Mesenchymal stem cell (in vitro differentiated cells and primary cell): ENCODE measurements around the gene HOXB13. TPM values are rescaled to one million over a fixed set of nuclear protein-coding genes. Genes with fewer than 3 reads are reported as not detected.
A peak's percentile ranks its signal among the peaks of the same experiment; 100 is the strongest.

Experiments
- DNase-seq: peaks from one replicate; pipeline ENCODE4 v3.0.0-alpha.2; 2013
- H2AFZ ChIP-seq: one replicate; pipeline ENCODE4 v1.6.1; 2013; ENCODE audit warnings: low read depth, mild to moderate bottlenecking, control low read depth, inconsistent platforms, low read length, moderate library complexity
- H2AK5ac ChIP-seq: 2 replicates; pipeline ENCODE4 v1.6.1; 2013; ENCODE audit warnings: low read length, moderate library complexity, mild to moderate bottlenecking, inconsistent platforms; ENCODE audit not compliant: severe bottlenecking
- H2BK120ac ChIP-seq: one replicate; pipeline ENCODE4 v1.6.1; 2013; ENCODE audit warnings: low read depth, mild to moderate bottlenecking, inconsistent platforms, low read length, moderate library complexity
- H2BK12ac ChIP-seq, 2 experiments: one replicate each; pipeline ENCODE4 v1.6.1; 2013; ENCODE audit warnings: inconsistent platforms in 2 of 2, low read length in 2 of 2, mild to moderate bottlenecking in 2 of 2, moderate library complexity in 2 of 2, control low read depth in 1 of 2
- H2BK15ac ChIP-seq: one replicate; pipeline ENCODE4 v1.6.1; 2013; ENCODE audit warnings: mild to moderate bottlenecking, low read depth, inconsistent platforms; ENCODE audit not compliant: poor library complexity, severe bottlenecking
- H2BK5ac ChIP-seq: 2 replicates; pipeline ENCODE4 v1.6.1; 2013; ENCODE audit warnings: low read depth, mild to moderate bottlenecking, low read length, control low read depth, inconsistent platforms; ENCODE audit not compliant: poor library complexity, severe bottlenecking
- H3K14ac ChIP-seq, 2 experiments: one replicate each; pipeline ENCODE4 v1.6.1; 2013; ENCODE audit warnings: inconsistent platforms in 2 of 2, low read length in 2 of 2, control low read depth in 1 of 2, mild to moderate bottlenecking in 1 of 2, moderate library complexity in 1 of 2
- H3K18ac ChIP-seq, 2 experiments: one replicate each; pipeline ENCODE4 v1.6.1; 2013; ENCODE audit warnings: inconsistent platforms in 2 of 2, low read length in 2 of 2, control low read depth in 1 of 2, low read depth in 1 of 2, mild to moderate bottlenecking in 1 of 2
- H3K23ac ChIP-seq, 2 experiments: one replicate each; pipeline ENCODE4 v1.6.1; 2013; ENCODE audit warnings: inconsistent platforms in 2 of 2, low read length in 2 of 2, mild to moderate bottlenecking in 2 of 2, moderate library complexity in 2 of 2, control low read depth in 1 of 2
- H3K27ac ChIP-seq: 2 replicates; pipeline ENCODE4 v1.5.1; 2013; ENCODE audit warnings: mild to moderate bottlenecking, moderate library complexity, low read length, control low read depth, inconsistent platforms; ENCODE audit not compliant: poor library complexity, severe bottlenecking
- H3K27me3 ChIP-seq, 2 experiments: 2 replicates each; pipeline versions ENCODE4 v1.6.1 to v1.7.0; 2013; ENCODE audit warnings: low read length in 2 of 2, mild to moderate bottlenecking in 2 of 2, moderate library complexity in 2 of 2, control low read depth in 1 of 2, inconsistent platforms in 1 of 2; ENCODE audit not compliant: control insufficient read depth in 1 of 2, insufficient read depth in 1 of 2
- H3K36me3 ChIP-seq, 2 experiments: 2 replicates each; pipeline versions ENCODE4 v1.6.1 to v1.7.0; 2013; ENCODE audit warnings: low read length in 2 of 2, control low read depth in 1 of 2, inconsistent platforms in 1 of 2, low read depth in 1 of 2, mild to moderate bottlenecking in 1 of 2; ENCODE audit not compliant: insufficient read depth in 2 of 2, control insufficient read depth in 1 of 2
- H3K4ac ChIP-seq, 2 experiments: one replicate each; pipeline ENCODE4 v1.6.1; 2013; ENCODE audit warnings: inconsistent platforms in 2 of 2, low read length in 2 of 2, mild to moderate bottlenecking in 2 of 2, moderate library complexity in 2 of 2, control low read depth in 1 of 2, low read depth in 1 of 2
- H3K4me1 ChIP-seq: 2 replicates; pipeline ENCODE4 v1.6.1; 2013; ENCODE audit warnings: low read depth, low read length, control low read depth; ENCODE audit not compliant: control insufficient read depth, insufficient read depth
- H3K4me2 ChIP-seq: 2 replicates; pipeline ENCODE4 v1.6.1; 2013; ENCODE audit warnings: low read length, mild to moderate bottlenecking, inconsistent platforms; ENCODE audit not compliant: poor library complexity, severe bottlenecking
- H3K4me3 ChIP-seq, 2 experiments: 2 replicates each; pipeline versions ENCODE4 v1.5.1 to v1.7.0; 2013; ENCODE audit warnings: low read length in 2 of 2, mild to moderate bottlenecking in 2 of 2, control low read depth in 1 of 2, low read depth in 1 of 2; ENCODE audit not compliant: insufficient read depth in 1 of 2
- H3K79me1 ChIP-seq: replicated peaks from 2 replicates; pipeline ENCODE4 v1.6.1; 2013; ENCODE audit warnings: mild to moderate bottlenecking, control low read depth, low read length, inconsistent platforms; ENCODE audit not compliant: poor library complexity, severe bottlenecking
- H3K9ac ChIP-seq: 2 replicates; pipeline ENCODE4 v1.7.0; 2013; ENCODE audit warnings: mild to moderate bottlenecking, low read length, moderate library complexity
- H3K9me3 ChIP-seq: 2 replicates; pipeline ENCODE4 v1.7.0; 2013; ENCODE audit warnings: mild to moderate bottlenecking, low read length; ENCODE audit not compliant: control insufficient read depth
- H4K8ac ChIP-seq: one replicate; pipeline ENCODE4 v1.6.1; 2013; ENCODE audit warnings: inconsistent platforms, mild to moderate bottlenecking, low read length, moderate library complexity
- H4K91ac ChIP-seq: one replicate; pipeline ENCODE4 v1.6.1; 2013; ENCODE audit warnings: mild to moderate bottlenecking, low read length, inconsistent platforms
- WGBS: methylation state at CpG from one replicate; pipeline ENCODE4 v1.1.7; 2013; ENCODE audit warnings: mixed read lengths; 5-methylcytosine and 5-hydroxymethylcytosine counted together
- polyA plus RNA-seq, 2 experiments: library from polyadenylated mRNA; stranded (reverse); fragments of 200-250 nt; gene quantifications; one replicate each; pipeline ENCODE4 v1.2.3, GENCODE V29; 2013

The HOXB13 gene
- 1.3 TPM for polyA plus RNA-seq (2013, experiment 1 of 2)
- polyA plus RNA-seq (2013, experiment 2 of 2) = 1.2 TPM

DNA sequence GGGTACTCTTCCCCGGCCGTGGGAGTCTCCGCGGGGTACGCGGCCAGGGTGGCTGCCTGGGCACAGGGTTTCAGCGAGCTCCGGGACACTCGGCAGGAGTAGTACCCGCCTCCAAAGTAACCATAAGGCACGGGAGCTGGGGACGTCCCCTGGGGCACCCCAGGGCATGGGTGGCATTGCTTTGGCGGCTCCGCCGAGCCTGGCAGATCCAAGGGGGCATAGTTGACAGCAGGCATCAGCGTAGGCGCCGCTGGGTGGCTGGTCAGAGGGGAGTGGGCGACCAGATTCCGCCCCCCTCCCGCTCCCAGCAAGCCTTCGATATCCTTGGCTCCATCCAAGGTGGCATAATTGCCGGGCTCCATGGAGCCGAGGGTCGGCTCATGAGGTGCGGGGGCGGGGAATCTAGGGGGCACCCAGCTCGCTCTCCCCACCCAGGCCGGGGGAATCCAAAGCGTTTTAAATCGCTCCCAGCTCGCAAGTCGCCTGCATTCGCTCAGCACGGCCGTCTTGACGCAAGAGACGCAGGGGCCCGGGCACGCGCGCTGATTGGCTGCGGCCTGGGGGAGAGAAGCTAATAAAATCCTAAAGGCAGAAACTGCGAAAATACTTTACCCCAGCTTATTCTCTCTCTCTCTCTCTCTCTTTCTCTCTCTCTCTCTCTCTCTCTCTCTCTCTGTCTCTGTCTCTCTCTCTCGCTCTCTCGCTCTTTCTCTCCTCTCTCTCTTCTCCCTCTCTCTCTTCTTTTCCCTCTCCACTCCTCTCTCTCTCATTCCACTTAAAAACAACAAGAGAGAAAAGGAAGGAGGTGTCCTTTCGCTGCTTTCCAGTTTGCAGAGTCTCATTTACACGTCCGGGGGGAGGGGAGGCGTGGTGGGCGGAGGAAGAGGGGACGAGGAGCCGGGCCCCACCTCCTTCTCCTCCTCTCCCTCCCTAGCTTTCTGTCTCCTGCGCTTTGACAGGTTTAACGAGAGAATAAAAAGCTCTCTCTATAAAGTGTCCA, at the start of gene HOXB13:
TSS of gene HOXB13 (minus strand) at position 519 of the 1,000 bp plus-strand sequence. CDS start at position 362, 157 bp downstream.
- peak within 1 kb of the TSS; percentile 31 for H2AFZ ChIP-seq
- WGBS = 5% methylated on average over 46 of the region's 55 CpGs
- H2BK120ac ChIP-seq = no peak within 1 kb of the TSS
- H2BK12ac ChIP-seq = no peak within 1 kb of the TSS
- peak within 1 kb of the TSS; percentile 75 for H3K4me2 ChIP-seq
- DNase-seq = peak; percentile 85
- H2AK5ac ChIP-seq = no peak within 1 kb of the TSS
- peak within 1 kb of the TSS in 1 of 2 experiments; percentile 70 for H3K14ac ChIP-seq
- H4K8ac ChIP-seq = peak within 1 kb of the TSS; percentile 95
- H4K91ac ChIP-seq = peak within 1 kb of the TSS; percentile 25
- no peaks in the 10 kb centered on the region for H3K9me3 ChIP-seq
- no peak within 1 kb of the TSS for H2BK5ac ChIP-seq
- peaks cover 0 to 3% of the 10 kb centered on the region in 2 experiments for H3K36me3 ChIP-seq
- H3K18ac ChIP-seq = peak within 1 kb of the TSS; percentile 52 to 81
- H3K27me3 ChIP-seq = peaks cover 97% of the 10 kb centered on the region in 2 experiments
- peak within 1 kb of the TSS; percentile 14 to 66 for H3K4me3 ChIP-seq
- H3K79me1 ChIP-seq = no peaks in the 10 kb centered on the region
- H3K27ac ChIP-seq = no peak within 1 kb of the TSS
- H2BK15ac ChIP-seq = no peak within 1 kb of the TSS
- H3K9ac ChIP-seq = no peak within 1 kb of the TSS
- H3K4me1 ChIP-seq = peaks cover 19% of the 10 kb centered on the region
- peak within 1 kb of the TSS in 1 of 2 experiments; percentile 99 for H3K23ac ChIP-seq
- peak within 1 kb of the TSS; percentile 24 to 41 for H3K4ac ChIP-seq

DNA sequence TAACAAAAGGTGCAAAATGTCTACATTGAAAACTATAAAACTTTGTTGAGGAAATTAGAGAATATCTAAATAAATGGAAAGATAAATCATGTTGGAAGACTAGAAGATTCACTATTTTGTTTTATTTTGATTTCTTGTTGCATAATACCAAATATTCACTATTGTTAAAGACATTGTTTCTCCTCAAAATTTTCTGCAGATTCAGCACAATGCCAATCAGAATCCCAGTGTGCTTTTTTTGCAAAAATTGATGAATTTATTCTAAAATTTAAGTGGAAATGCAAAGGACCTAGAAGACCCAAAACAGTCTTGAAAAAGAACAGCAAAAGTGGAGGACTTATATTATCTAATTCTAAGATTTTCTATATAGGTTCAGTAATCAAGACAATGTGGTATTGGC, 48.1 kb upstream of the HOXB13 start:
- H2BK15ac ChIP-seq = no peak overlapping the region
- H3K27ac ChIP-seq = no peak overlapping the region

DNA sequence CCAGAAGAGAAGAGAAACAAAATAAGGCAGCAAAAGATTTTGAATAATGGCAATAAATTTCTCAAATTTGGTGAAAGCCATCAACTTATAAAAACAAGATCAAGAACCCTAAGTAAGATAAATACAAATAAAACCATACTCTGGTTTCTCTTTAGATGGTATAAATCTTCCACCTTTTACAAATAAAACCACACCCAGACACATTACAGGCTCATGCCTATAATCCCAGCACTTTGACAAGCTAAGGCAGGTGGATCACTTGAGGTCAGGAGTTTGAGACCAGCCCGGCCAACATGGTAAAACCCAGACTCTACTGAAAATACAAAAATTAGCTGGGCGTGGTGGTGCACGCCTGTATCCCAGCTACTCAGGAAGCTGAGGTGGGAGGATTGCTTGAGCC, 44.7 kb upstream of the HOXB13 start:
- Histone ChIP-seq H2AFZ (no peak overlapping the region), H3K4me3 (no peak overlapping the region), H4K91ac (no peak overlapping the region), H2BK120ac (no peak overlapping the region), H4K8ac (no peak overlapping the region), H3K18ac (no peak overlapping the region), H2BK5ac (no peak overlapping the region), H3K23ac (no peak overlapping the region), H2BK12ac (no peak overlapping the region), H3K4ac (no peak overlapping the region), H3K27me3 (peaks cover 21 to 38% of the 10 kb centered on the region in 2 experiments), H3K36me3 (no peaks in the 10 kb centered on the region), H3K4me2 (no peak overlapping the region), H3K27ac (no peak overlapping the region), H3K79me1 (no peaks in the 10 kb centered on the region), H3K14ac (no peak overlapping the region), H2BK15ac (no peak overlapping the region), H3K9me3 (no peaks in the 10 kb centered on the region), H3K4me1 (no peaks in the 10 kb centered on the region), H3K9ac (no peak overlapping the region), H2AK5ac (no peak overlapping the region)
- WGBS = 94% methylated on average over 3 of the region's 3 CpGs
- DNase-seq = no peak

More for the DNA sequence above, 48.1 kb upstream of the HOXB13 start:
- H2AFZ ChIP-seq = no peak overlapping the region
- no peak overlapping the region for H4K8ac ChIP-seq
- no peak overlapping the region for H3K4me3 ChIP-seq
- H3K27me3 ChIP-seq = peaks cover 6 to 31% of the 10 kb centered on the region in 2 experiments
- no peak overlapping the region for H4K91ac ChIP-seq
- no peak overlapping the region for H2BK5ac ChIP-seq
- no peaks in the 10 kb centered on the region for H3K4me1 ChIP-seq
- H3K9me3 ChIP-seq = peaks cover 3% of the 10 kb centered on the region
- H3K4me2 ChIP-seq = no peak overlapping the region
- H3K4ac ChIP-seq = no peak overlapping the region
- H2BK12ac ChIP-seq = no peak overlapping the region
- no peak overlapping the region for H2BK120ac ChIP-seq
- no peak for DNase-seq
- H3K14ac ChIP-seq = no peak overlapping the region
- H3K36me3 ChIP-seq = no peaks in the 10 kb centered on the region
- H3K9ac ChIP-seq = no peak overlapping the region
- no peaks in the 10 kb centered on the region for H3K79me1 ChIP-seq
- H3K18ac ChIP-seq = no peak overlapping the region
- H3K23ac ChIP-seq = no peak overlapping the region
- H2AK5ac ChIP-seq = no peak overlapping the region

DNA sequence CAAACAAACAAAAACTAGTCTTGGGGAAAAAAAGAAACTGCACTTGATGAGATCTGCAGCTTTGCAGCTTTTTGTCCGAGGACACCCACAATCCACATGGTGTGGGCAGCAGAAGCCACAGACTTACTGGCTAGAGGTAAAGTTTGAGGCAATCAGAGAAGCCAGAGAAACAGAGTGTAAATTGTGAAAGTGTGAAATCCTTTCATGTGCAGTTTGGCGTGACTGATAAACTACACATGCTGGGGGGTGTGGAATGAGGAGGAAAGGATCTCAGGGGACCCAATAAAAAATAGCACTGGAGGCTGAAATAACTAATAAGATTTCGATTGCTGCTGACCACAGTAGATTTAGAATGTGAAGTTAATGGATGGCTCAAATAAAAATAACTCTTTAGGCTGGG, 42.4 kb upstream of the HOXB13 start:
- Histone ChIP-seq H3K4me1 (no peaks in the 10 kb centered on the region), H2BK15ac (no peak overlapping the region), H3K36me3 (no peaks in the 10 kb centered on the region), H2AK5ac (no peak overlapping the region), H3K27ac (no peak overlapping the region), H3K4me3 (no peak overlapping the region), H3K9me3 (no peaks in the 10 kb centered on the region), H2BK12ac (no peak overlapping the region), H3K9ac (no peak overlapping the region), H3K4me2 (no peak overlapping the region), H3K79me1 (no peaks in the 10 kb centered on the region), H2BK120ac (no peak overlapping the region), H3K18ac (no peak overlapping the region), H3K27me3 (peaks cover 32 to 46% of the 10 kb centered on the region in 2 experiments), H4K91ac (no peak overlapping the region), H3K23ac (no peak overlapping the region), H4K8ac (no peak overlapping the region), H3K14ac (no peak overlapping the region), H3K4ac (no peak overlapping the region), H2BK5ac (no peak overlapping the region), H2AFZ (no peak overlapping the region)
- 67% methylated on average over 3 of the region's 3 CpGs for WGBS
- DNase-seq = no peak
